ENCODE data around the gene ANKRD44. TPM values are rescaled to one million over a fixed set of nuclear protein-coding genes. Genes with fewer than 3 reads are reported as not detected.

Gene ANKRD44
- total and polyA plus RNA-seq, 12 donors = 1.1 to 20.1 (median 6.9) TPM

- no peak overlapping the region for H3K4me3 ChIP-seq
- H3K36me3 ChIP-seq = peaks cover 0 to 3% (median 0%) of the 10 kb centered on the region in 9 donors
- H3K27ac ChIP-seq = no peak overlapping the region
- TF ChIP-seq CTCF (IDR thresholded peaks at IDR 0.05) = no peak
- peaks cover 0 to 34% (median 26%) of the 10 kb centered on the region in 9 donors for H3K4me1 ChIP-seq
- intact Hi-C loops (cut with DNase I) = loop anchor here in 2 of 10 donors (5.0 to 10.0 kb wide), 3 partner anchors 66 to 169 kb away; no protein-coding TSS in a partner anchor
- H3K27me3 ChIP-seq = no peaks in the 10 kb centered on the region
- DNase-seq (no peak), ATAC-seq (no peak)
- no peaks in the 10 kb centered on the region for H3K9me3 ChIP-seq
Observed at GRCh38 chr2:197183355-197183754, 127.2 kb downstream of the ANKRD44 start.

- Histone ChIP-seq H3K27me3 (no peaks in the 10 kb centered on the region), H3K27ac (no peak overlapping the region), H3K36me3 (peaks cover 0 to 3% (median 0%) of the 10 kb centered on the region in 9 donors), H3K9me3 (no peaks in the 10 kb centered on the region), H3K4me3 (no peak overlapping the region), H3K4me1 (peaks cover 0 to 34% (median 26%) of the 10 kb centered on the region in 9 donors)
- DNase-seq = no peak
- WGBS, 2 donors = 93 to 96% methylated on average over 1 of the region's 1 CpG
- intact Hi-C loops (cut with DNase I) = loop anchor here in 2 of 10 donors (5.0 to 10.0 kb wide), 3 partner anchors 65 to 168 kb away; no protein-coding TSS in a partner anchor
- no peak for TF ChIP-seq CTCF (IDR thresholded peaks at IDR 0.05)
- no peak for ATAC-seq
Observed at GRCh38 chr2:197182668-197183067, 127.9 kb downstream of the ANKRD44 start.

- DNase-seq = no peak
- Histone ChIP-seq H3K36me3 (peaks cover 0 to 3% (median 0%) of the 10 kb centered on the region in 9 donors), H3K4me1 (peaks cover 0 to 34% (median 26%) of the 10 kb centered on the region in 9 donors), H3K9me3 (no peaks in the 10 kb centered on the region), H3K27ac (no peak overlapping the region), H3K4me3 (no peak overlapping the region), H3K27me3 (no peaks in the 10 kb centered on the region)
- ATAC-seq = no peak
- no peak for TF ChIP-seq CTCF (IDR thresholded peaks at IDR 0.05)
- intact Hi-C loops (cut with DNase I) = loop anchor here in 2 of 10 donors (5.0 to 10.0 kb wide), 3 partner anchors 64 to 167 kb away; no protein-coding TSS in a partner anchor
- WGBS, 2 donors = 67 to 69% methylated on average over 5 of the region's 5 CpGs
Observed at GRCh38 chr2:197181491-197181890, 129.1 kb downstream of the ANKRD44 start.

GRCh38 chr2:197179744-197180498, 130.7 kb downstream of the ANKRD44 start:
- intact Hi-C loops (cut with DNase I) = loop anchor here in 3 of 10 donors (5.0 to 10.0 kb wide), 3 partner anchors 63 to 165 kb away; no protein-coding TSS in a partner anchor
- peaks cover 0 to under 1% (median 0%) of the 10 kb centered on the region in 9 donors for H3K36me3 ChIP-seq
- H3K4me3 ChIP-seq = no peak overlapping the region
- peaks cover 0 to 26% (median 19%) of the 10 kb centered on the region in 9 donors for H3K4me1 ChIP-seq
- peak; percentile 34 to 51 for DNase-seq
- peak in 7 of 8 donors; percentile 38 to 77 (median 61) for ATAC-seq
- H3K27me3 ChIP-seq = no peaks in the 10 kb centered on the region
- H3K27ac ChIP-seq = peak overlapping the region in 6 of 10 donors; percentile 29 to 53 (median 38)
- H3K9me3 ChIP-seq = no peaks in the 10 kb centered on the region
- 37 to 40% methylated on average over 12 of the region's 12 CpGs for WGBS, 2 donors
- no peak for TF ChIP-seq CTCF (IDR thresholded peaks at IDR 0.05)
